ENCODE data around the gene NXPH4. TPM values are rescaled to one million over a fixed set of nuclear protein-coding genes. Genes with fewer than 3 reads are reported as not detected.

Gene NXPH4
- total and polyA plus RNA-seq, 7 experiments from 2014 or later: 0.31 TPM; not detected in 6

DNA sequence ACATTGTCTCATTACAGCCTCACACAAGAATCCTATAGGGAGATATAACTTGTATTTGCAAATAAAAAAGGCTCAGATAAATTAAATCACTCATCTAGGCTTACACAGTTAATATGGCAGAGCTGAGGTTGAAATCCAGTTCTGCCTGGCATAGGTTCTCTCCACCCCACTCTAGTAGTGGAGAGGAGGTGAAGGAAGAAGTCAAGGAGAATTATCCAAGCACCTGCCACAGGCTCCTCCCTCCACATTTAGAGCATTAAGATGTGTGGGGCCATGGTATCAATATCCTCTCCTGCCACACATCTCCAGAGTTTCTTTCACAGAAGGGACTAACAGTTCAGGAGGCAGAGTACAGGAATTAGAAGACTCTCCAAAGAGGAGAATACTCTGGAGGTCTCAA, 56.9 kb downstream of the NXPH4 start:
- DNase-seq (no peak), ATAC-seq (no peak)
- Mint-ChIP-seq H3K4me3 (no peak overlapping the region), H3K27me3 (no peaks in the 10 kb centered on the region), H3K36me3 (peaks cover 9 to 63% (median 37%) of the 10 kb centered on the region in 5 donors), H3K9me3 (peaks cover 0 to 2% (median 0%) of the 10 kb centered on the region in 11 donors), H3K4me1 (peaks cover 0 to 4% (median 3%) of the 10 kb centered on the region in 7 donors), H3K27ac (peak overlapping the region in 3 of 9 donors; percentile 5 to 32 (median 18))
- no peaks in the 10 kb centered on the region for H3K27me3 ChIP-seq (ENCODE audit: control insufficient read depth in 2 of 2, insufficient read depth in 2 of 2, low read length in 2 of 2)
- H3K4me1 ChIP-seq (ENCODE audit: control insufficient read depth in 2 of 2, insufficient read depth in 2 of 2, low read length in 2 of 2): no peaks in the 10 kb centered on the region
- intact Hi-C loops (cut with micrococcal nuclease): no loop called here
- POLR2A ChIA-PET: no interaction called here
- H3K27ac ChIP-seq (ENCODE audit: low read depth, low read length): no peak overlapping the region
- CTCF ChIA-PET: interaction anchor here (1.9 kb wide), 1 partner anchor 31 kb away, joined by 7 read pairs; no protein-coding TSS in a partner anchor
- H3K4me3 ChIP-seq (ENCODE audit: low read length): no peak overlapping the region
- peaks cover 17 to 63% (median 19%) of the 10 kb centered on the region in 3 experiments for H3K36me3 ChIP-seq (ENCODE audit: control insufficient read depth in 2 of 3, insufficient read depth in 3 of 3, low read length in 3 of 3)
- no peaks in the 10 kb centered on the region for H3K9me3 ChIP-seq (ENCODE audit: control insufficient read depth in 2 of 3, low read length in 3 of 3)

Small RNA genes lying within 50 kb of the gene (microRNA-seq; reads per million reads assigned to microRNA genes)
- not detected for gene MIR1228 (ENCODE audit: borderline microRNAs expressed)

Other genes with a start within 250 kb of the NXPH4 start
- 10 to 100 TPM in 3 of 5 experiments, 1 to 10 TPM in 2; 5.8 to 12.9 (median 10.7) TPM for gene ZBTB39, start 210.2 kb upstream of the NXPH4 start, total RNA-seq
- gene ZBTB39, start 210.2 kb upstream of the NXPH4 start, polyA plus RNA-seq: 1 to 10 TPM; 2.2 to 3.2 TPM
- 1 to 10 TPM in 1 of 5 experiments, under 1 TPM in 3, not detected in 1; 0.49 to 1.1 (median 0.74) TPM for gene TAC3, start 200.3 kb upstream of the NXPH4 start, total RNA-seq
- gene TAC3, start 200.3 kb upstream of the NXPH4 start, polyA plus RNA-seq: not detected
- 1 to 10 TPM; 1.3 to 2.3 (median 1.9) TPM for gene MYO1A, start 166.7 kb upstream of the NXPH4 start, total RNA-seq
- under 1 TPM; 0.56 to 0.68 TPM for gene MYO1A, start 166.7 kb upstream of the NXPH4 start, polyA plus RNA-seq
- gene NEMP1, start 138.0 kb upstream of the NXPH4 start, total RNA-seq: 10 to 100 TPM; 13.1 to 47.6 (median 29.3) TPM
- 1 to 10 TPM; 2.9 to 7.4 TPM for gene NEMP1, start 138.0 kb upstream of the NXPH4 start, polyA plus RNA-seq
- gene NAB2, start 127.7 kb upstream of the NXPH4 start, total RNA-seq: 10 to 100 TPM in 3 of 5 experiments, 1 to 10 TPM in 2; 5.7 to 22.4 (median 15.5) TPM
- gene NAB2, start 127.7 kb upstream of the NXPH4 start, polyA plus RNA-seq: 1 to 10 TPM in 1 of 2 donors, under 1 TPM in 1; 0.46 to 2.8 TPM
- 100 to 1,000 TPM; 206 to 403 (median 294) TPM for gene STAT6, start 105.4 kb upstream of the NXPH4 start, total RNA-seq
- gene STAT6, start 105.4 kb upstream of the NXPH4 start, polyA plus RNA-seq: 100 to 1,000 TPM in 1 of 2 donors, 10 to 100 TPM in 1; 99.3 to 104 TPM
- gene LRP1, start 88.3 kb upstream of the NXPH4 start, total RNA-seq: 100 to 1,000 TPM in 1 of 5 experiments, 10 to 100 TPM in 3, under 1 TPM in 1; 0.58 to 119 (median 14.8) TPM
- 1 to 10 TPM in 1 of 2 donors, under 1 TPM in 1; 0.72 to 1.2 TPM for gene LRP1, start 88.3 kb upstream of the NXPH4 start, polyA plus RNA-seq
- not detected for gene LRP1-AS, start 69.2 kb upstream of the NXPH4 start, total RNA-seq
- gene LRP1-AS, start 69.2 kb upstream of the NXPH4 start, polyA plus RNA-seq: not detected
- 100 to 1,000 TPM in 1 of 5 experiments, 10 to 100 TPM in 4; 21.7 to 175 (median 36.1) TPM for gene SHMT2, start 12.9 kb downstream of the NXPH4 start, total RNA-seq
- 10 to 100 TPM; 29.7 to 40.4 TPM for gene SHMT2, start 12.9 kb downstream of the NXPH4 start, polyA plus RNA-seq
- gene STAC3, start 34.4 kb downstream of the NXPH4 start, total RNA-seq: 1 to 10 TPM; 2.5 to 7.3 (median 5.6) TPM
- not detected for gene STAC3, start 34.4 kb downstream of the NXPH4 start, polyA plus RNA-seq
- 100 to 1,000 TPM in 4 of 5 experiments, 10 to 100 TPM in 1; 74.9 to 145 (median 120) TPM for gene R3HDM2, start 214.2 kb downstream of the NXPH4 start, total RNA-seq
- 10 to 100 TPM; 13.7 to 25.8 TPM for gene R3HDM2, start 214.2 kb downstream of the NXPH4 start, polyA plus RNA-seq
- under 1 TPM in 1 of 5 experiments, not detected in 4; 0.16 TPM for gene INHBC, start 218.0 kb downstream of the NXPH4 start, total RNA-seq
- not detected for gene INHBC, start 218.0 kb downstream of the NXPH4 start, polyA plus RNA-seq
- gene INHBE, start 238.5 kb downstream of the NXPH4 start, total RNA-seq: under 1 TPM in 1 of 5 experiments, not detected in 4; 0.12 TPM
- not detected for gene INHBE, start 238.5 kb downstream of the NXPH4 start, polyA plus RNA-seq
- gene GLI1, start 243.0 kb downstream of the NXPH4 start, total RNA-seq: 1 to 10 TPM in 2 of 5 experiments, under 1 TPM in 3; 0.39 to 1.4 (median 0.45) TPM
- not detected for gene GLI1, start 243.0 kb downstream of the NXPH4 start, polyA plus RNA-seq